Measurements from ENCODE around the gene PRKAR1B. TPM values are rescaled to one million over a fixed set of nuclear protein-coding genes. Genes with fewer than 3 reads are reported as not detected.

Gene PRKAR1B
- total RNA-seq, 1 donor from 2014 or later = 19.3 TPM

GRCh38 chr7:732556-732955, 5.5 kb upstream of the PRKAR1B start:
- H3K36me3 ChIP-seq (ENCODE audit: control insufficient read depth in 3 of 3, insufficient read depth in 3 of 3, low read length in 3 of 3) = peaks cover 14 to 24% (median 15%) of the 10 kb centered on the region in 3 donors
- H3K27me3 ChIP-seq (ENCODE audit: control insufficient read depth in 3 of 3, insufficient read depth in 3 of 3, low read length in 3 of 3) = no peaks in the 10 kb centered on the region
- H3K9ac ChIP-seq (ENCODE audit: low read depth in 1 of 3, low read length in 3 of 3) = peak overlapping the region in 2 of 3 donors; percentile 65 to 86
- H3K4me1 ChIP-seq (ENCODE audit: control insufficient read depth in 3 of 3, insufficient read depth in 3 of 3, low read length in 3 of 3) = peaks cover 29 to 43% (median 41%) of the 10 kb centered on the region in 3 donors
- peak overlapping the region; percentile 99 for H3K27ac ChIP-seq (ENCODE audit: low read depth, low read length)
- peaks cover 0 to 6% (median 3%) of the 10 kb centered on the region in 3 donors for H3K9me3 ChIP-seq (ENCODE audit: control insufficient read depth in 3 of 3, low read length in 3 of 3)
- H3K4me3 ChIP-seq (ENCODE audit: low read length in 3 of 3) = peak overlapping the region in 2 of 3 donors; percentile 32 to 58

GRCh38 chr7:732094-732541, 5.0 kb upstream of the PRKAR1B start:
- no peaks in the 10 kb centered on the region for H3K27me3 ChIP-seq (ENCODE audit: control insufficient read depth in 3 of 3, insufficient read depth in 3 of 3, low read length in 3 of 3)
- peak overlapping the region; percentile 99 for H3K27ac ChIP-seq (ENCODE audit: low read depth, low read length)
- H3K9me3 ChIP-seq (ENCODE audit: control insufficient read depth in 3 of 3, low read length in 3 of 3) = peaks cover 0 to 6% (median 3%) of the 10 kb centered on the region in 3 donors
- peaks cover 14 to 24% (median 15%) of the 10 kb centered on the region in 3 donors for H3K36me3 ChIP-seq (ENCODE audit: control insufficient read depth in 3 of 3, insufficient read depth in 3 of 3, low read length in 3 of 3)
- peak overlapping the region; percentile 65 to 86 (median 73) for H3K9ac ChIP-seq (ENCODE audit: low read depth in 1 of 3, low read length in 3 of 3)
- H3K4me1 ChIP-seq (ENCODE audit: control insufficient read depth in 3 of 3, insufficient read depth in 3 of 3, low read length in 3 of 3) = peaks cover 29 to 43% (median 41%) of the 10 kb centered on the region in 3 donors
- H3K4me3 ChIP-seq (ENCODE audit: low read length in 3 of 3) = peak overlapping the region in 2 of 3 donors; percentile 32 to 58

- H3K27me3 ChIP-seq (ENCODE audit: control insufficient read depth in 3 of 3, insufficient read depth in 3 of 3, low read length in 3 of 3) = no peaks in the 10 kb centered on the region
- H3K9me3 ChIP-seq (ENCODE audit: control insufficient read depth in 3 of 3, low read length in 3 of 3) = peaks cover 0 to 6% (median 3%) of the 10 kb centered on the region in 3 donors
- peaks cover 29 to 43% (median 41%) of the 10 kb centered on the region in 3 donors for H3K4me1 ChIP-seq (ENCODE audit: control insufficient read depth in 3 of 3, insufficient read depth in 3 of 3, low read length in 3 of 3)
- peaks cover 14 to 24% (median 15%) of the 10 kb centered on the region in 3 donors for H3K36me3 ChIP-seq (ENCODE audit: control insufficient read depth in 3 of 3, insufficient read depth in 3 of 3, low read length in 3 of 3)
- H3K4me3 ChIP-seq (ENCODE audit: low read length in 3 of 3) = peak overlapping the region; percentile 32 to 58 (median 49)
- H3K9ac ChIP-seq (ENCODE audit: low read depth in 1 of 3, low read length in 3 of 3) = peak overlapping the region; percentile 73 to 86 (median 81)
- H3K27ac ChIP-seq (ENCODE audit: low read depth, low read length) = peak overlapping the region; percentile 99
These were observed 4.5 kb upstream of the PRKAR1B start for GRCh38 chr7:731440-732085.

GRCh38 chr7:730501-731439, 3.7 kb upstream of the PRKAR1B start:
- H3K27ac ChIP-seq (ENCODE audit: low read depth, low read length) = peak overlapping the region; percentile 99
- peak overlapping the region; percentile 73 to 86 (median 81) for H3K9ac ChIP-seq (ENCODE audit: low read depth in 1 of 3, low read length in 3 of 3)
- H3K27me3 ChIP-seq (ENCODE audit: control insufficient read depth in 3 of 3, insufficient read depth in 3 of 3, low read length in 3 of 3) = no peaks in the 10 kb centered on the region
- H3K4me3 ChIP-seq (ENCODE audit: low read length in 3 of 3) = peak overlapping the region; percentile 9 to 58 (median 49)
- peaks cover 14 to 24% (median 15%) of the 10 kb centered on the region in 3 donors for H3K36me3 ChIP-seq (ENCODE audit: control insufficient read depth in 3 of 3, insufficient read depth in 3 of 3, low read length in 3 of 3)
- peaks cover 34 to 50% (median 46%) of the 10 kb centered on the region in 3 donors for H3K4me1 ChIP-seq (ENCODE audit: control insufficient read depth in 3 of 3, insufficient read depth in 3 of 3, low read length in 3 of 3)
- H3K9me3 ChIP-seq (ENCODE audit: control insufficient read depth in 3 of 3, low read length in 3 of 3) = peaks cover 0 to 6% (median 3%) of the 10 kb centered on the region in 3 donors

GRCh38 chr7:729140-730000, 2.3 kb upstream of the PRKAR1B start:
- Histone ChIP-seq H3K4me1 (ENCODE audit: control insufficient read depth in 3 of 3, insufficient read depth in 3 of 3, low read length in 3 of 3) (peaks cover 34 to 53% (median 49%) of the 10 kb centered on the region in 3 donors), H3K27ac (ENCODE audit: low read depth, low read length) (no peak overlapping the region), H3K9ac (ENCODE audit: low read depth in 1 of 3, low read length in 3 of 3) (no peak overlapping the region), H3K36me3 (ENCODE audit: control insufficient read depth in 3 of 3, insufficient read depth in 3 of 3, low read length in 3 of 3) (peaks cover 8 to 19% (median 8%) of the 10 kb centered on the region in 3 donors), H3K27me3 (ENCODE audit: control insufficient read depth in 3 of 3, insufficient read depth in 3 of 3, low read length in 3 of 3) (no peaks in the 10 kb centered on the region), H3K9me3 (ENCODE audit: control insufficient read depth in 3 of 3, low read length in 3 of 3) (no peaks in the 10 kb centered on the region), H3K4me3 (ENCODE audit: low read length in 3 of 3) (no peak overlapping the region)

GRCh38 chr7:728602-729001, 1.5 kb upstream of the PRKAR1B start:
- H3K9ac ChIP-seq (ENCODE audit: low read depth in 1 of 3, low read length in 3 of 3) = peak overlapping the region in 1 of 3 donors; percentile 9
- no peaks in the 10 kb centered on the region for H3K9me3 ChIP-seq (ENCODE audit: control insufficient read depth in 3 of 3, low read length in 3 of 3)
- H3K36me3 ChIP-seq (ENCODE audit: control insufficient read depth in 3 of 3, insufficient read depth in 3 of 3, low read length in 3 of 3) = peaks cover 2 to 19% (median 8%) of the 10 kb centered on the region in 3 donors
- H3K4me3 ChIP-seq (ENCODE audit: low read length in 3 of 3) = no peak overlapping the region
- no peaks in the 10 kb centered on the region for H3K27me3 ChIP-seq (ENCODE audit: control insufficient read depth in 3 of 3, insufficient read depth in 3 of 3, low read length in 3 of 3)
- H3K4me1 ChIP-seq (ENCODE audit: control insufficient read depth in 3 of 3, insufficient read depth in 3 of 3, low read length in 3 of 3) = peaks cover 34 to 53% (median 49%) of the 10 kb centered on the region in 3 donors
- peak overlapping the region; percentile 12 for H3K27ac ChIP-seq (ENCODE audit: low read depth, low read length)

- no peaks in the 10 kb centered on the region for H3K27me3 ChIP-seq (ENCODE audit: control insufficient read depth in 3 of 3, insufficient read depth in 3 of 3, low read length in 3 of 3)
- peak overlapping the region; percentile 25 to 45 (median 38) for H3K4me3 ChIP-seq (ENCODE audit: low read length in 3 of 3)
- H3K4me1 ChIP-seq (ENCODE audit: control insufficient read depth in 3 of 3, insufficient read depth in 3 of 3, low read length in 3 of 3) = peaks cover 34 to 53% (median 49%) of the 10 kb centered on the region in 3 donors
- H3K27ac ChIP-seq (ENCODE audit: low read depth, low read length) = peak overlapping the region; percentile 12
- no peaks in the 10 kb centered on the region for H3K9me3 ChIP-seq (ENCODE audit: control insufficient read depth in 3 of 3, low read length in 3 of 3)
- peak overlapping the region; percentile 50 to 62 (median 51) for H3K9ac ChIP-seq (ENCODE audit: low read depth in 1 of 3, low read length in 3 of 3)
- H3K36me3 ChIP-seq (ENCODE audit: control insufficient read depth in 3 of 3, insufficient read depth in 3 of 3, low read length in 3 of 3) = peaks cover 2 to 19% (median 8%) of the 10 kb centered on the region in 3 donors
These were observed 852 bp upstream of the PRKAR1B start for GRCh38 chr7:727806-728460.

GRCh38 chr7:726854-727103, 302 bp downstream of the PRKAR1B start:
- no peak overlapping the region for H3K27ac ChIP-seq (ENCODE audit: low read depth, low read length)
- H3K27me3 ChIP-seq (ENCODE audit: control insufficient read depth in 3 of 3, insufficient read depth in 3 of 3, low read length in 3 of 3) = no peaks in the 10 kb centered on the region
- peaks cover 28 to 44% (median 40%) of the 10 kb centered on the region in 3 donors for H3K4me1 ChIP-seq (ENCODE audit: control insufficient read depth in 3 of 3, insufficient read depth in 3 of 3, low read length in 3 of 3)
- peak overlapping the region in 2 of 3 donors; percentile 72 to 93 for H3K9ac ChIP-seq (ENCODE audit: low read depth in 1 of 3, low read length in 3 of 3)
- H3K4me3 ChIP-seq (ENCODE audit: low read length in 3 of 3) = peak overlapping the region; percentile 54 to 90 (median 84)
- peaks cover 2 to 14% (median 5%) of the 10 kb centered on the region in 3 donors for H3K36me3 ChIP-seq (ENCODE audit: control insufficient read depth in 3 of 3, insufficient read depth in 3 of 3, low read length in 3 of 3)
- no peaks in the 10 kb centered on the region for H3K9me3 ChIP-seq (ENCODE audit: control insufficient read depth in 3 of 3, low read length in 3 of 3)
